HTERT RPE-1 (cell line): Measurements from ENCODE around the gene TRH.

ENCODE experiments used
- in situ Hi-C: fragments of 300-500 bp; cut with MboI; formaldehyde crosslinking; loops from 4 replicates; pipeline ENCODE4 v1.14.3; 2020; ENCODE audit warnings: low sequenced_read_pairs

TRH gene, protein sequence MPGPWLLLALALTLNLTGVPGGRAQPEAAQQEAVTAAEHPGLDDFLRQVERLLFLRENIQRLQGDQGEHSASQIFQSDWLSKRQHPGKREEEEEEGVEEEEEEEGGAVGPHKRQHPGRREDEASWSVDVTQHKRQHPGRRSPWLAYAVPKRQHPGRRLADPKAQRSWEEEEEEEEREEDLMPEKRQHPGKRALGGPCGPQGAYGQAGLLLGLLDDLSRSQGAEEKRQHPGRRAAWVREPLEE

DNA sequence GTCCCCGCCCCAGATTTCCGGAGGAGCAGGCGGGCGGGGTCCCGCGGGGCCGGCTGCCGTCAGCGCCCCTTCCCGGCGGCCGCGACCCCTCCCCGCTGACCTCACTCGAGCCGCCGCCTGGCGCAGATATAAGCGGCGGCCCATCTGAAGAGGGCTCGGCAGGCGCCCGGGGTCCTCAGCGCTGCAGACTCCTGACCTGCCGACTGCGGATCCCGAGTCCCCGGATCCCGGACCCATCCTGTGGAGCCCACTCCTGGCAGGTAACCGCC, at the start of gene TRH:
Gene TRH, plus strand, starts transcription at position 157 of the 269 bp plus-strand sequence. CDS start 1,097 bp downstream, outside the sequence.
- in situ Hi-C loops, result no loop called here

DNA sequence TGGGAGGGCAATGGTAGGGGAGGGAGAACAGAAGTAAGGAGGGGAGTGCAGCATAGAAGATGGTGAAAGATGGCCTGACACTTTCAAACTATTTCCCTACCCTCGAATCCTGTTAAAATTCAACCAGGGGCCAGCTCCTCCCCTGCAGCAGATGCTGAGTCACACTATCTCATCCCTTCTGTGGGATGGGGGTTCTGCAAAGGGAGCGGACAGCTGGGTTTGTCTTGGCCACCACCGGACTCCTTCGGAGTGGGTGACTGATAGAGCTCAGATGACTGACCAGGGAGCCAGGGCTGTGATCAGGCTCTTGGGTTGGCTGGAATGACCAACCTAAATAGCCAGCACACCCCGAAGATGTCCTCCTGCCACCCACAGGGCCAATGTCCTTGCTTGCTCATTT, 47.4 kb upstream of the TRH start:
- in situ Hi-C loops, result no loop called here

DNA sequence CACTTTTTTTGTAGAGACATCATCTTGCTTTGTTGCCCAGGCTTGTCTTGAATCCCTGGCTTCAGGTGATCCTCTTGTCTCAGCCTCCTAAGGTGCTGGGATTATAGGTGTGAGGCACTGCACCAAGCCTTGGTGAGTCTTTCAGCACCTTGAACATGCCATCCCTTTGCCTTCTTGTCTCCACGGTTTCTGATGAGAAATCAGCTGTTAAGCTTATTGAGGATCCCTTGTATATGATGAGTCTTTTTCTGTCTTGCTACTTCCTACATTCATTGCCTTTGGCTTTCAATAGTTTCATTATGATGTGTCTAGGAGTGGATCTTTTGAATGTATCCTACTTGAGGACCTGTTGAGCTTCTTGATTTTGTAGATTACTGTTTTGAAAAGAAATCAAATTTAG, 45.1 kb upstream of the TRH start:
- in situ Hi-C loops, result no loop called here

DNA sequence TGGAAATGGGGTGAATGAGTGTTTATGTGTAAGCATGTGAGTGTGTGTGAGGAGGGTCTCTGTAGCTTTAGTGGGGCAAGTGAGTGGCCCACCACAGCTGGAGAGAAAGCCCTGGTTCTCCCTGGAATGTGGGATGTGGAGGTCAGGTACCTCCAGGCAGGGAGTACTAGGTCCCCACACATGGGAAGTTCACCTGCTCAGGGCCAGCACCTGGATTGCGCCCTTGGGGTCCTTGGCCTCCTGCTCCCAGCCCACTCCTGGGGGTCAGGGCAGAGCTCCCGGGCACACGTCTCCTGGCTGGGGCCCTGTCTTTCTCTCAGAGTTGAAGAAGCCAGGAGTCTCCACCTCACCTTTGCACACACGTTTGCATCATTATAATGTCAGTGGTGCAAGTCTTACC, 41.0 kb upstream of the TRH start:
- in situ Hi-C loops, result no loop called here

DNA sequence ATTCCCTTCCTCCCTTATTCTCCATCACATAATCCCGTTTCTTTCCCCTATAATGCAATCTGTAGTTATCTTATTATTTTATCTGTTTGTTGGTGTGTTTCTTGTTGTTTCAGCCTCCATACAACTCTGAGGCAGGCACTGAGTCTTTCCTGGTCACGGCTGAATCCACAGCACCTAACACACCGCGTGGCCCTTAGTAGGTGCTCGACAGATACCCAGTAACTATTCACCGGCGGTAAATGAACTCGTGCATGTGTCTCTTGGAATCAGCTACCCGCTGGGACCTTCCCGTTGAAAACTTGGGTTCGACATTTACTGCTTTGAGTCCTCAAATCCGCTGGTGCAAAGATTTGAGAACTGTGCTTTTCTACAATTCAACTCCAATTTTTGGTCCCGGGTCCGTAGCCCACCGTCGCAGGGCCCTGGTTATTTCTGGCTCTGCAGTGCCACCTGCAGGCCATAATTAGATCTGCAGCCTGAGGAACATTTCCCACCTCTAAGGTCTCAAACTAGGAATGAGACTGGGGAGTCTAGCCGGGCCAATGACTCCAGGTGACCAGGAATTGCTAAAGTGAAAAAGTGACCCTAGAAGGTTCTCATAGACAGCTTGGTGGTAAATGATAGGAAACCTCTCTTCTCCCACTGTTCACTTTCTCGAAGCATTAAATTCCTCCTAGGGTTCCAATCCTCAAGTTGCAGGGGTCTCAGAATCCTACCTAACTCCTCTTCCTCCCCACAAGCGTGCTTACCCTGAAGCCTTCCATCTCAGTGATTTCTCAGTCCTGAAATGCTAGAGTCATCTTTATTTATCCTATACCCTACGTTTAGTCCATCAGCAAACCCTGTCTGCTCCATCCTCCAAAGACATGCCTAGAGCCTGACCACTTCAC, 40.0 kb upstream of the TRH start:
- in situ Hi-C loops, result no loop called here

DNA sequence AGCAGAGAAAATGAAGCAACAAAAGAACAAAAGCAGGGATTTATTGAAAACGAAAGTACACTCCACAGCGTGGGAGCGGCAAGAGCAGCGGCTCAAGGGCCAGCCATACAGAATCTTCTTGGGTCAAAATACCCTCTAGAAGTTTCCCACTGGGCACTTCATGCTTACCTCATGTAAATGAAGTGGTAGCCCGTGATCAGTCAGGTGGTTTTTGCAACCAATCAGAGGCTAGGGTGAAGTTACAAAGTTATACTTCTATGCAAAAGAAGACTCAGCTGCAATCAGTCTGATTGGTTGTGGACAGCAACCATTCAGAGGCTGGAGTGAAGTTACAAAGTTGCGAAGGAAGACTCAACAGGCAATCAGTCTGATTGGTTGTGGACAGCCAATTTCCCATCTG, 37.8 kb upstream of the TRH start:
- in situ Hi-C loops, result no loop called here

DNA sequence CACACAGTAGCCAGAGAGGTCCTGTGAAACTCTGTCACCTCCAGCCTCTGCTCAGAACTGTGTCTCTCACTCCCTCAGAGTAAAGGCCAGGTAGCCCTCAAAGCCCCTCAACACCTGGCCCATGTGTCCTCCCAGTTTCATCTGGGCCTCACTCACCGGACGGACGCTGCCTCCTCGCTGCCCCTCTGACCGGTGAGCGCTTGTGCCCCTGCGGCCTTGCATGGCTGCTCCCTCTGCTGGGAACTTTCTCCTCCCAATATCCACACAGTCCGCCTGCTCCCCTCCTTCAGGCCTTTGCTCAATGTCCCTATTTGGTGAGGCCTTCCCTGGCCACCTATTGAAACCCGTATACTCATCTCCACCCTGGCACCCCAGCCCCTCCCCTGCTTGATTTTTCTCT, 36.8 kb upstream of the TRH start:
- in situ Hi-C loops, result no loop called here

DNA sequence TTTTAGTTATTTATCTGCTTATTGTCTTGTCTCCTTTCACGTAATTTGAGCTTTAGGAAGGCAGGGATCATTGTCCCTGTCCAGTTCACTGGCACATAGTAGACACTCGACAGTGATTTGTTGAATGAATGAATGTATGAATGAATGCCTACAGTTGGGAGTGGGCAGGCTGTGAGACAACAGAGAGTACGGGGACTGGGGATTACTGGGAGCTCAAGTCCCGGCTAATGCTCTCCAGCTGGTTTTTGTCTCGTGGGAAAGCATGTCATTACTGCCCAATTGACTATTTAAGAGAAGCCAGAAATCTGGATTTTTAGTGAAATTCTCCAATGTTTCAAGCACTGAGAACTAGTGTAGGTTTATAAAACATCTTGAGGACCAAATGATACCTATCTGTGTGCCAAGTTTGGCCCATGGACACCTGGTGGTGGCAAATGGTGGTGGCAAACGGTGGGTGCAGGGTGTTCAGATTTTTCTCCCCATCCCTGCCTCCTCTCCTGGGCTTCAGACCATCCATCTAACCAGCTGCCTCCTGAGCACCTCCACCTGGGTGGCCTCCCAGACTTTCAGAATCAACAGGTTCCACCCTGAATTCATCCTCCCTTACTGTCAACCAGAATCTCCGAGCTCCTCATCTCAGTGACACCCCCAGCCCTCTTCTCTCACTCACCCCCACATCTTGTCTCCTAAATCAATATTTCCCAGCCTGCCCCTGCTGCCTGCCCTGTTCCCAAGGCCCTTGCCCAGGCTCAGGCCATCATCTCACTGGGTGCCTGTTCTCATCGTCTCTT, 36.2 kb upstream of the TRH start:
- in situ Hi-C loops, result no loop called here

DNA sequence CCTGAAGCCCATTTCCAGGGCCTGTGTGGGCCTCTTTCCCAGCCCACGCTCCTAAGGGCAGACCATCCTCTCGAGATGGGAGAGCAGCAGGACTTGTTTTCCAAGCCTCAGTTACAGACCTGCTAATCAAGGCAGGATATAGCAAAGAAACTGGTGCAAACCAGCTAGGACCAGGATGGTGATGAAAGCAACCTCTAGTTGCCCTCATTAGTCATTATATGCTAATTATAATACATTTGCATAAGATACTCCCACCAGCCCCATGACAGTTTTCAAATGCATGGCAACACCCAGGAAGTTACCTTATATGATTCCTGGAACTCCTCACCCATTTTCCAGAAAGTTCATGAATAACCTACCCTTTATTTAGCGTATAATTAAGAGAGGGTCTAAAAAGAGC, 34.4 kb upstream of the TRH start:
- in situ Hi-C loops, result no loop called here

DNA sequence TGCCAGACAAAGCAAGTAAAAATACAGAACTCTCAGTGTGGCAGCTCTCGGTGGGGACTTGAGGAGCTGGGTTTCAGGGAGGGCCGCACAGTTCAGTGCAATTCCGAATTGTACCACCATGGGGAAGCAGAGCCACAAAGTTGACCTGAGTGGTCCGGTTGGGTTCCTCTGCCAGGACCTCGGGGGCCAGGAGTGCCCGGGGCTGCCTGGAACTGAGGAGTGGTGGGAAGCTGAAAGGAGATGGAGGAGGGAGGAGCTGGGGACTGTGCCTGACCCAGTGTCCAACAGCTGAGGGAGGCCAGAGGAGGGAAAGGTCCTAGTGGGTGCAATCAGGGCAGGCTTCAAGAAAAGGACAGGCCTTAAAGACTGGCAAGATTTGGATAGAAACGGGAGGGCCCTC, 32.2 kb upstream of the TRH start:
- in situ Hi-C loops, result no loop called here

DNA sequence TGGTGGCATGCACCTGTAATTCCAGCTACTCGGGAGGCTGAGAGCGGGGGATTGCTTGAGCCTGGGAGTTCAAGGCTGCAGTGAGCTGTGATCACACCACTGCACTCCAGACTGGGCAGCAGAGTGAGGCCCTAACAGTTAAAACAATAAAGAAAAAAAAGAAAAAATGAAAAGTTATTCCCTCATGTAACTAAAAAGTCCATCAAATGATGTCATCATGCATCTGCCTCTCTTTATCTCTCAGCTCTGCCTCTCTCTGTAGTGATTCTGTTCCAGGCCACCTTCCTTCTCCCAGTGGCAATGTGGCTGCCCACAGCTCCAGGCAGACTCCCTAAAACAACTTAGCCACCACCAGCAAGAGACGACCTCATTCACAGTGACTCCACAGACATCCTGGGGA, 31.5 kb upstream of the TRH start:
- in situ Hi-C loops, result no loop called here

DNA sequence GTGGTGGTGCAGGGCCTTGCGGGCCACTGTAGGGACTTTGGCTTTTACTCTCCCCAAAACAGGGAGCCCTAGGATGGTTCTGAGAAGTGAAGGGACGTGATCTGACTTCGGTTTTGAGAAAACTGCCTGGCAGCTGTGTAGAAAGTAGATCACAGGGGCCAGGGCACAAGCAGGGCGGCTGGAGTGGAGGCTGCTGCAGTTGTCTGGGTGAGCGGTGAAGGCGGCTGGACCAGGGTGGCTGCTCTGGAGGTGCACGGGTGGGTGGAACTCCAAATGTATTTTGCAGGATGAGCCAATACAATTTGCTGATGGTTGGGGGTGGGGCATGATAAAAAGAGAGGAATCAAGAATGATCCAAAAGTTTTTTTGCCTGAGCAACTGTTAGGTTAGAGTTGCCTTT, 29.8 kb upstream of the TRH start:
- in situ Hi-C loops, result no loop called here

DNA sequence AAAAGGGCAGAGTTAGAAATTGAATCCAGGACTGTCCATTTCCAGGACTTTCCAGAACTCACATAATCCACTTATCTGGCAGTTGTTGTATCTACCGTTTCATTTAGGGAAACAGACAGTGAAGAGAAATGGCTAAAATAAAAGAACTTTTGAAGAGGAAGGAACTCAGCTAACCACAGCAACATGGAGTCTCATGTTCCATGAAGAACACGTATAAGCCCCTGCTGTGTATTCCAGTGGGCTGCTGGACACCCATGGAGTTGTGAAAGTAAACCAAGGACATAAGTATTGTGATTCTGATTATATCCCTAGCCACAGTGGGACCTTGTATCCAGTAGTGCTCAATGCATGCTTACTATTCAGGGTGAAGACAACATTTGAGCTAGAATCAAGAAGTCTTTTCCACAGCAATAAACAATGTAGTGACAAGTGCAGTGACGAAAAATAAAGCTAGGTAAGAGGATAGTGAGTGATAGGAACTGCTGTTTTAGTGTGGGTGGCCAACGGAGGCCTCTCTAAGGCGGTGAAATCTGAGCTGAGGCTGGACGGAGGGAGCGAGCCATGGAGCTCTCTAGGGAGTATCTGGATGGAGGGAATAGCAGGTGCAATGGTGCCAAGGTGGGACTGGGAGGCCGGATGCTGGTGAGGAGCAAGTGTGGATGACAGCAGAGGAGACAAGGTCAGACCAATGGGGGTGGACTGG, 26.8 kb upstream of the TRH start:
- in situ Hi-C loops, result no loop called here

DNA sequence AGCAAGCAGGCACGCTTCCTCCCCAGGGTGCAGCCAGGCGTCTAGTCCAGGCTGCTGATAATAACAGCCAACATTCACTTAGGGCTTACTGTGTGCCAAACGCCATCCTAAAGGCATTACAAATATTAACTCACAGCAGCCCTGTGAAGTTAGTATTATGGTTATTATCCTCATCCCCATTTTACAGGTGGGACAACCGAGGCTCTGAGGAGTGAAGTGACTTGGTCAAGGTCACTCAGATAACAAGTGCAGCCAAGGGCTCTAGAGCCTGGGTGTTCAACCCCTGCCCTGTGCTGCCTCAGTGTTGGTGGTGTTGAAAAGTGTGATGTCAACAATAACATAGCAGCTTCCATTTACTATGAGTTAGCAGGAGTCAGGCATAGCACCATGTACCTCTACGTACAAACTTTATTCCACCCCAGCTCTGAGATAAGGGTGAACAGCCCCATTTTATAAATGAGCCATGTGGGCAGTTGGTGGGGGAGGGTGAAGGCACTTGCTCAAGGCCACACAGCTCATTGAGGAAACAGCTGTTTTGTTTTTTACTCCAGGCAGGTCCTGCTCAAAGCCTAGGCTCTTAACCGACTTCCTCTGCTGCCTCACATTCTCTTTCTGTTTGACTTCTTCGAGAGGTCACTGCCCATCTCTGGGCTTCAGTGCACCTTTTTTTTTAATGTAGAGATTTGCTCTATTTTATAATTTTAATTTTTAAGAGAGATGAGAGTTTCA, 24.0 kb upstream of the TRH start:
- in situ Hi-C loops, result no loop called here

DNA sequence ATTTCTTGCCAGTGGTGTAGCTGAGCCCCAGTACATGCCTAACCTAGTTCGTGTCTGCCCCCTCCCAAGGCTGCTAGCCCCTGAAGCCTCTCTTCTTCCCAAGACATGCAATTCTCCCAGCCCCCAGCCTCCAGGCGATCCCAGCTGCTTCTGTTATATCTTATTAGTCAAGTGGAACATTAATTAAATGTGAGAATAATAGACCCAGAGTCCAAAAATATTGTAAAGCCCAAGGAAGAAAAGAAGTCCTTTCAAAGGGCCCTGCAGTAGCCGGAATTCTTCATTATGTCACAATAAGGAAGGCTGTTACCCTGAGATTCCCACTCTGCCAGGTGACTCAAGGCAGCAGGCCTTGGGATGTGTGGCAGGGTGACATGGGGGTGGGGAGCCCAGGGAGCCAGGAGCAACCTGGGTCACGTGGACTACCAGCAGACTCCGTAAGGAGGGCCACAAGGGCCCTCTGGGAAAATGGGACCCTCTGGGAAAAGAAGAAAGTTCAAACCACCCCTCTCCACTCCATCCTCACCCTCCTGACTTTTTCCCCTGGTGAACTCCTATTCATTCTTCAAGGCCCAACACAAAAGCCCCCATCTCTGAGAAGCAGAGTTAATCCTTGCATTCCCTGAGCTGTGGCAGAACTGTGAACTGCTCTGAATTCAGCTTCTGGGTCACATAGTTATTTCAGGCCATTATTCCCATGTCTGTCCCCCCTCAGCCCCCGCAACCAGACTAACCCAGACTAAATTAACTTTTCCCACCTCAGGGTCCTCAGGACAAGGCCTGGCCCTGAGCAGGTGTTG, 21.8 kb upstream of the TRH start:
- in situ Hi-C loops, result no loop called here

DNA sequence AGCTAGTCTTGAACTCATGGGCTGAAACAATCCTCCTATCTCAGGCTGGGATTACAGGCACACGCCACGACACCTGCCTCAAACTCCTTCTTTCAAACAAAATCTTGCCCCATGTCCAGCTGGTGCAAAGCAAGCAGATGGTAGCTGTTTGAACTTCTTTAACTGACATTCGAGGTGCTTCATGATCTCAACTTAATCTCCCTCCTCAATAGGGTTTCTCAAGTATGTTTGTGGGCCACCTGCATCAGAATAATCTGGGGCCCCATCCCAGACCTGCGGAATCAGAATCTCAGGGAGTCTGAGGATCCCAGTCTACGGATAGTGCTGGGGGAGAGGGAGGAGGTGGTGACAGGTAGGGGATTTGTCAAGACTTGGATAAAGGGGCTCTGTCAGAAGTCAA, 20.9 kb upstream of the TRH start:
- in situ Hi-C loops, result no loop called here

DNA sequence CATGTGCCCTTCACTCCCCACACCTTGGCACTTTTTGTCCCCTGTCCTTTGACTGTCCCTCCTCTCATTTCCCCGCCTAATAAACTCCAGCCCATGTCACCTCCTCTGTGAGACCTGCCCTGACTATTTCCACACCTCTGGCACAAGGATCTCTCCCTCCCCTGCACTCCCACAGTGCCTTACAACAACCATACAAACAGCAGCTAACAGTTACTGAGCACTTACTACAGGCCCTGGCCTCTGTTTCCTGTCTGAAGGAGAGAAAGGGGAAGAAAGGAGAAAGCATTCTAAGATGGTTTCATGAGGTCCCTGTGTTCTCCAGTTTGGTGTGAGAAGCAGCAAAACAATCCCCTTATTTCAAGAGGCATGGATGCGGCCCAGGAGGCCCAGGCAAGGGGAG, 20.0 kb upstream of the TRH start:
- in situ Hi-C loops, result no loop called here

DNA sequence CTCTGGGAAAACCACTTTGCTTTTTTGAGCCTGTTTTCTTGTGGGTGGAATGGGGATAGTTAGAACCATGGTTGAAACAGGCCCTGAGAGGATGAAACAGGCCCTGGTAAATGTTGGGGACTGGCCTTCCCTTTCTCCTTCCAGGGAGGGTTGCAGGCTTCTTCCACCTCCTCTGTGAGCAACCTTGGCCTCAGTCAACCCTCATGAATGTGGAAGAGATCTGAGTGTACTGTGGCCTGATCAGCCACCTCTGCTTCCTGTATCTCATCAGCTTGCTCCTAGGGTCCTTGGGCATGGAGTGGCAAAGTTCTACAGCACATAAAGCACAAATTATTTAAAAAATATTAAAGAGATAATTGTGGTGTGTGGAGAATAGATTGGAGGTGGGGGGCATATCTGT, 17.6 kb upstream of the TRH start:
- in situ Hi-C loops, result no loop called here

DNA sequence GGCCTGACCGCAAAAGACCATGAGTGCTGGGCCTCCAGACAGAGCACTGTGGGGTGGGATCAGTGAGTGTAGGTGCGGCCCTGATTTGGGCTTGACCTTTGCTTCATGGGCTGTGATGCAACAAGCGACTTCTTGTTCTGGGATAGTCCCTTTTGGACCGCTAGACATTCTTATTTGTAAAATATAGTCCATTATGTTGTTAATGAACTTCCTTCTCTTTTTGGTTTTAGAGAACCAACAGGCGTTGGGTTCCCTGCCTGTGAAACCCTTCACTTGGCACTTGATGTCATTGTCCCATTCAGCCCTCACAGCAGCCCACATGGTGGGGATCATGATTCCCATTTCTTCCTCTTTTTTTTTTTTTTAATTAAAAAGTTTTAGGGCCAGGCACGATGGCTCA, 15.8 kb upstream of the TRH start:
- in situ Hi-C loops, result no loop called here

DNA sequence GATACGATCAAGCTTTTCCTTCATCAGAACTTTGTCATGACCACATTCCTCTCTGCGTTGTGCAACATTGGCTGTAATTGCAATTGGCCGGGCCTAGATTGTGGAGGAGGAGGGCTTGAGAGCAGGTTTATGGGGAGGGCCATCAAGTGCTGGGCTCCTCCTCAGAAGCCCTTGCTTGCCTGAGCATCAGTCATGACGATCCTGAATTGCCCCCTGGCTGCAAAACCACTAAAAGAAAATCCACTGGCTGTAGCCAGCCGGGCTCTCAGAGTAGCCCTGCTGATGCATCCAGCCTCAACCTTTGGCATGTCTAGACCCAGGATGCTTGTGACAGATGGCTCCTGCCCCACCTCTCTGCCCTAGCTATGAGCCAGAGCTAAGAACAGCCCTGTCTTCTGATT, 13.4 kb upstream of the TRH start:
- in situ Hi-C loops, result no loop called here
